Transverse colon (tissue), 3 donors: Measurements from ENCODE around the gene BICRA.

Experiments used
- CTCF ChIP-seq, 5 experiments: fragments of 200-600 bp in 3 of 5; fragments of 450-650 bp in 2 of 5; sonication (generic) in 3 of 5; IDR thresholded peaks; 1 replicate in 2 of 5; 2 replicates in 3 of 5; pipeline ENCODE4 v1.5.1; 2016 to 2017; ENCODE audit warnings: antibody characterized with exemption in 5 of 5, inconsistent platforms in 3 of 5, mild to moderate bottlenecking in 2 of 5, moderate library complexity in 1 of 5
- EP300 ChIP-seq: sonication (generic); formaldehyde crosslinking; IDR thresholded peaks from one replicate; pipeline ENCODE4 v1.6.1; 2017; ENCODE audit warnings: antibody characterized with exemption, low read depth
- POLR2A ChIP-seq: fragments of 450-650 bp; IDR thresholded peaks from one replicate; pipeline ENCODE4 v1.6.1; 2016; ENCODE audit warnings: antibody characterized with exemption, mild to moderate bottlenecking, moderate library complexity

- TF ChIP-seq CTCF (IDR thresholded peaks at IDR 0.05), result no peak
- TF ChIP-seq POLR2A, result no peak
- no peak for TF ChIP-seq EP300
These were observed 87.7 kb downstream of the BICRA start for GRCh38 chr19:47696635-47697034.
